DOHH2 (cell line): ENCODE data around the gene OR4B1.
"Not testable (repeated sequence)": the region's sequence is repeated elsewhere in the genome, so short reads cannot be mapped to it uniquely, and the experiment has no call there.

Experiments
- EZH2phosphoT487 ChIP-seq: fragments of 200-600 bp; sonication (generic); IDR thresholded peaks from 2 replicates; pipeline ENCODE4 v1.6.1; 2017; ENCODE audit warnings: borderline replicate concordance, mild to moderate bottlenecking, antibody characterized with exemption, low read length, moderate library complexity, mixed read lengths
- TF ChIP-seq, protein P1 (sequence below): fragments of 200-600 bp; sonication (generic); IDR thresholded peaks from one replicate; pipeline ENCODE4 v1.5.1; 2014; ENCODE audit warnings: antibody characterized with exemption, mild to moderate bottlenecking, low read depth, low read length; ENCODE audit not compliant: poor library complexity, severe bottlenecking

GRCh38 chr11:48230057-48230456 lies 13.4 kb downstream of the OR4B1 start:
- TF ChIP-seq, protein P1, sequence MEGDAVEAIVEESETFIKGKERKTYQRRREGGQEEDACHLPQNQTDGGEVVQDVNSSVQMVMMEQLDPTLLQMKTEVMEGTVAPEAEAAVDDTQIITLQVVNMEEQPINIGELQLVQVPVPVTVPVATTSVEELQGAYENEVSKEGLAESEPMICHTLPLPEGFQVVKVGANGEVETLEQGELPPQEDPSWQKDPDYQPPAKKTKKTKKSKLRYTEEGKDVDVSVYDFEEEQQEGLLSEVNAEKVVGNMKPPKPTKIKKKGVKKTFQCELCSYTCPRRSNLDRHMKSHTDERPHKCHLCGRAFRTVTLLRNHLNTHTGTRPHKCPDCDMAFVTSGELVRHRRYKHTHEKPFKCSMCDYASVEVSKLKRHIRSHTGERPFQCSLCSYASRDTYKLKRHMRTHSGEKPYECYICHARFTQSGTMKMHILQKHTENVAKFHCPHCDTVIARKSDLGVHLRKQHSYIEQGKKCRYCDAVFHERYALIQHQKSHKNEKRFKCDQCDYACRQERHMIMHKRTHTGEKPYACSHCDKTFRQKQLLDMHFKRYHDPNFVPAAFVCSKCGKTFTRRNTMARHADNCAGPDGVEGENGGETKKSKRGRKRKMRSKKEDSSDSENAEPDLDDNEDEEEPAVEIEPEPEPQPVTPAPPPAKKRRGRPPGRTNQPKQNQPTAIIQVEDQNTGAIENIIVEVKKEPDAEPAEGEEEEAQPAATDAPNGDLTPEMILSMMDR = not testable (repeated sequence)
- not testable (repeated sequence) for TF ChIP-seq EZH2phosphoT487
